C4-2B (cell line): ENCODE data around the gene BABAM2.

Source experiments
- ZFX ChIP-seq: fragments of 450-650 bp; IDR thresholded peaks from 2 replicates; pipeline ENCODE4 v1.6.1; 2017
- TF ChIP-seq, protein P1 (sequence below): fragments of 450-650 bp; conservative IDR thresholded peaks from 2 replicates; pipeline ENCODE4 v1.5.1; 2017; ENCODE audit warnings: mild to moderate bottlenecking

DNA sequence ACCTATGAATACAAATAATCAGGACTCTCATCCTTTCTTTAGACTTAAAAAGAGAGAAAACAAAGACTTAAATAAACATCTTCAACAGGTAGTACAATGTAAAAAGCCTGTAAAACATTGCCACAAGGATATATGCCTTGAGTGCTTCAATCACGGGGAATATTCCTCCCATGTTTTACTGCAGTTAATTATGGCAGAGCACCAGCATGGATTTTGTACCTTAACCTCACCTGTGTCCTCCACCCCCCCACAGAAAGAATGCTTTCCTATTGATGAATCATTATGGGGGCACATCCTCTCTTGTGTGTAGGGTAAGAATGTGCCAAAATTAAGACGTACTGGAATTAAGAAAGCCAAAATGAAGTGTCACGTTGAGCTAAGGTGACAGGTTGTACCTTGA, 312.2 kb downstream of the BABAM2 start:
- TF ChIP-seq, protein P1, sequence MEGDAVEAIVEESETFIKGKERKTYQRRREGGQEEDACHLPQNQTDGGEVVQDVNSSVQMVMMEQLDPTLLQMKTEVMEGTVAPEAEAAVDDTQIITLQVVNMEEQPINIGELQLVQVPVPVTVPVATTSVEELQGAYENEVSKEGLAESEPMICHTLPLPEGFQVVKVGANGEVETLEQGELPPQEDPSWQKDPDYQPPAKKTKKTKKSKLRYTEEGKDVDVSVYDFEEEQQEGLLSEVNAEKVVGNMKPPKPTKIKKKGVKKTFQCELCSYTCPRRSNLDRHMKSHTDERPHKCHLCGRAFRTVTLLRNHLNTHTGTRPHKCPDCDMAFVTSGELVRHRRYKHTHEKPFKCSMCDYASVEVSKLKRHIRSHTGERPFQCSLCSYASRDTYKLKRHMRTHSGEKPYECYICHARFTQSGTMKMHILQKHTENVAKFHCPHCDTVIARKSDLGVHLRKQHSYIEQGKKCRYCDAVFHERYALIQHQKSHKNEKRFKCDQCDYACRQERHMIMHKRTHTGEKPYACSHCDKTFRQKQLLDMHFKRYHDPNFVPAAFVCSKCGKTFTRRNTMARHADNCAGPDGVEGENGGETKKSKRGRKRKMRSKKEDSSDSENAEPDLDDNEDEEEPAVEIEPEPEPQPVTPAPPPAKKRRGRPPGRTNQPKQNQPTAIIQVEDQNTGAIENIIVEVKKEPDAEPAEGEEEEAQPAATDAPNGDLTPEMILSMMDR: no peak
- no peak for TF ChIP-seq ZFX
